Measurements from ENCODE around the gene SNAP91. TPM values are rescaled to one million over a fixed set of nuclear protein-coding genes. Genes with fewer than 3 reads are reported as not detected.

Gene SNAP91
- total RNA-seq, 2 experiments from 2014 or later: not detected

- H3K36me3 Mint-ChIP-seq: no peaks in the 10 kb centered on the region
- ChIA-PET CTCF (interaction anchor here (0.6 to 1.8 kb wide), 8 partner anchors 14 to 1708 kb away, joined by 3 to 10 read pairs (median 4); partner anchors contain the start of gene CEP162), POLR2A (no interaction called here)
- no peaks in the 10 kb centered on the region for H3K9me3 Mint-ChIP-seq
- H3K4me1 Mint-ChIP-seq (ENCODE audit: low read depth): no peaks in the 10 kb centered on the region
- no peaks in the 10 kb centered on the region for H3K27me3 Mint-ChIP-seq
- no peak for DNase-seq
- intact Hi-C loops (cut with micrococcal nuclease): loop anchor here (5.0 to 10.0 kb wide), 2 partner anchors 607 to 1709 kb away; no protein-coding TSS in a partner anchor
- H3K4me3 Mint-ChIP-seq: no peak overlapping the region
- no peak overlapping the region for H3K27ac Mint-ChIP-seq
Measured at GRCh38 chr6:83615025-83615999, 93.6 kb downstream of the SNAP91 start.

GRCh38 chr6:83613378-83613777 is 95.5 kb downstream of the SNAP91 start:
- H3K9me3 Mint-ChIP-seq: no peaks in the 10 kb centered on the region
- no peaks in the 10 kb centered on the region for H3K27me3 Mint-ChIP-seq
- no peaks in the 10 kb centered on the region for H3K36me3 Mint-ChIP-seq
- POLR2A ChIA-PET: no interaction called here
- H3K4me3 Mint-ChIP-seq: no peak overlapping the region
- H3K27ac Mint-ChIP-seq: no peak overlapping the region
- no peaks in the 10 kb centered on the region for H3K4me1 Mint-ChIP-seq (ENCODE audit: low read depth)
- intact Hi-C loops (cut with micrococcal nuclease): loop anchor here (10.0 kb wide), 1 partner anchor 1711 kb away; no protein-coding TSS in a partner anchor
- DNase-seq: no peak
- CTCF ChIA-PET: no interaction called here

- Mint-ChIP-seq H3K9me3 (no peaks in the 10 kb centered on the region), H3K4me3 (no peak overlapping the region), H3K4me1 (ENCODE audit: low read depth) (no peaks in the 10 kb centered on the region), H3K36me3 (no peaks in the 10 kb centered on the region), H3K27me3 (no peaks in the 10 kb centered on the region), H3K27ac (no peak overlapping the region)
- intact Hi-C loops (cut with micrococcal nuclease): no loop called here
- DNase-seq: no peak
- ChIA-PET CTCF (interaction anchor here (0.6 kb wide), 1 partner anchor 394 kb away, joined by 3 read pairs; no protein-coding TSS in a partner anchor), POLR2A (no interaction called here)
Measured at GRCh38 chr6:83609248-83609647, 99.7 kb downstream of the SNAP91 start.

- Mint-ChIP-seq H3K36me3 (no peaks in the 10 kb centered on the region), H3K27ac (no peak overlapping the region), H3K27me3 (no peaks in the 10 kb centered on the region), H3K9me3 (no peaks in the 10 kb centered on the region), H3K4me1 (ENCODE audit: low read depth) (no peaks in the 10 kb centered on the region), H3K4me3 (no peak overlapping the region)
- DNase-seq: no peak
- POLR2A ChIA-PET: no interaction called here
- CTCF ChIA-PET: no interaction called here
- intact Hi-C loops (cut with micrococcal nuclease): no loop called here
Measured at GRCh38 chr6:83605517-83605916, 103.4 kb downstream of the SNAP91 start.

GRCh38 chr6:83603551-83603950 is 105.3 kb downstream of the SNAP91 start:
- DNase-seq: no peak
- ChIA-PET CTCF (no interaction called here), POLR2A (no interaction called here)
- H3K27ac Mint-ChIP-seq: no peak overlapping the region
- no peaks in the 10 kb centered on the region for H3K9me3 Mint-ChIP-seq
- H3K27me3 Mint-ChIP-seq: no peaks in the 10 kb centered on the region
- no peaks in the 10 kb centered on the region for H3K36me3 Mint-ChIP-seq
- intact Hi-C loops (cut with micrococcal nuclease): no loop called here
- no peak overlapping the region for H3K4me3 Mint-ChIP-seq
- H3K4me1 Mint-ChIP-seq (ENCODE audit: low read depth): no peaks in the 10 kb centered on the region

- intact Hi-C loops (cut with micrococcal nuclease): no loop called here
- Mint-ChIP-seq H3K9me3 (no peaks in the 10 kb centered on the region), H3K4me1 (ENCODE audit: low read depth) (no peaks in the 10 kb centered on the region)
Measured at GRCh38 chr6:83601119-83601518, 107.8 kb downstream of the SNAP91 start.

GRCh38 chr6:83600459-83600858 is 108.4 kb downstream of the SNAP91 start:
- Mint-ChIP-seq H3K36me3 (no peaks in the 10 kb centered on the region), H3K4me3 (no peak overlapping the region), H3K27me3 (no peaks in the 10 kb centered on the region), H3K4me1 (ENCODE audit: low read depth) (no peaks in the 10 kb centered on the region), H3K27ac (no peak overlapping the region), H3K9me3 (no peaks in the 10 kb centered on the region)
- ChIA-PET POLR2A (no interaction called here), CTCF (no interaction called here)
- intact Hi-C loops (cut with micrococcal nuclease): no loop called here
- DNase-seq: no peak

More at GRCh38 chr6:83601119-83601518, 107.8 kb downstream of the SNAP91 start:
- H3K4me3 Mint-ChIP-seq: no peak overlapping the region
- ChIA-PET CTCF (no interaction called here), POLR2A (no interaction called here)
- DNase-seq: no peak
- H3K27me3 Mint-ChIP-seq: no peaks in the 10 kb centered on the region
- no peak overlapping the region for H3K27ac Mint-ChIP-seq
- no peaks in the 10 kb centered on the region for H3K36me3 Mint-ChIP-seq

- ChIA-PET POLR2A (no interaction called here), CTCF (no interaction called here)
- H3K27me3 Mint-ChIP-seq: no peaks in the 10 kb centered on the region
- H3K36me3 Mint-ChIP-seq: no peaks in the 10 kb centered on the region
- H3K9me3 Mint-ChIP-seq: no peaks in the 10 kb centered on the region
- no peak overlapping the region for H3K4me3 Mint-ChIP-seq
- H3K4me1 Mint-ChIP-seq (ENCODE audit: low read depth): peaks cover 2% of the 10 kb centered on the region
- DNase-seq: no peak
- intact Hi-C loops (cut with micrococcal nuclease): no loop called here
- H3K27ac Mint-ChIP-seq: no peak overlapping the region
Measured at GRCh38 chr6:83597511-83597910, 111.4 kb downstream of the SNAP91 start.

GRCh38 chr6:83597051-83597450 is 111.8 kb downstream of the SNAP91 start:
- H3K4me1 Mint-ChIP-seq (ENCODE audit: low read depth): peaks cover 2% of the 10 kb centered on the region
- ChIA-PET CTCF (no interaction called here), POLR2A (no interaction called here)
- H3K27ac Mint-ChIP-seq: no peak overlapping the region
- intact Hi-C loops (cut with micrococcal nuclease): no loop called here
- H3K27me3 Mint-ChIP-seq: no peaks in the 10 kb centered on the region
- H3K9me3 Mint-ChIP-seq: no peaks in the 10 kb centered on the region
- H3K4me3 Mint-ChIP-seq: no peak overlapping the region
- DNase-seq: no peak
- no peaks in the 10 kb centered on the region for H3K36me3 Mint-ChIP-seq

GRCh38 chr6:83594941-83595340 is 114.0 kb downstream of the SNAP91 start:
- no peaks in the 10 kb centered on the region for H3K9me3 Mint-ChIP-seq
- intact Hi-C loops (cut with micrococcal nuclease): no loop called here
- DNase-seq: no peak
- H3K27ac Mint-ChIP-seq: no peak overlapping the region
- POLR2A ChIA-PET: no interaction called here
- H3K27me3 Mint-ChIP-seq: no peaks in the 10 kb centered on the region
- no peaks in the 10 kb centered on the region for H3K36me3 Mint-ChIP-seq
- no peak overlapping the region for H3K4me3 Mint-ChIP-seq
- CTCF ChIA-PET: no interaction called here
- H3K4me1 Mint-ChIP-seq (ENCODE audit: low read depth): peaks cover 2% of the 10 kb centered on the region

GRCh38 chr6:83593395-83593785 is 115.5 kb downstream of the SNAP91 start:
- CTCF ChIA-PET: interaction anchor here (0.8 kb wide), 1 partner anchor 21 kb away, joined by 4 read pairs; no protein-coding TSS in a partner anchor
- intact Hi-C loops (cut with micrococcal nuclease): no loop called here

GRCh38 chr6:83592770-83593394 is 116.0 kb downstream of the SNAP91 start:
- no peaks in the 10 kb centered on the region for H3K9me3 Mint-ChIP-seq
- no peak for DNase-seq
- H3K27ac Mint-ChIP-seq: no peak overlapping the region
- intact Hi-C loops (cut with micrococcal nuclease): no loop called here
- ChIA-PET POLR2A (no interaction called here), CTCF (no interaction called here)
- no peaks in the 10 kb centered on the region for H3K27me3 Mint-ChIP-seq
- no peak overlapping the region for H3K4me3 Mint-ChIP-seq
- H3K36me3 Mint-ChIP-seq: no peaks in the 10 kb centered on the region
- peaks cover 2% of the 10 kb centered on the region for H3K4me1 Mint-ChIP-seq (ENCODE audit: low read depth)

More at GRCh38 chr6:83593395-83593785, 115.5 kb downstream of the SNAP91 start:
- POLR2A ChIA-PET: no interaction called here
- H3K4me3 Mint-ChIP-seq: no peak overlapping the region
- no peak overlapping the region for H3K27ac Mint-ChIP-seq
- H3K9me3 Mint-ChIP-seq: no peaks in the 10 kb centered on the region
- H3K36me3 Mint-ChIP-seq: no peaks in the 10 kb centered on the region
- no peaks in the 10 kb centered on the region for H3K27me3 Mint-ChIP-seq
- peaks cover 2% of the 10 kb centered on the region for H3K4me1 Mint-ChIP-seq (ENCODE audit: low read depth)
- DNase-seq: no peak

All from activated CD4-positive, alpha-beta memory T cell treated with anti-CD3 and anti-CD28 coated beads for 36 hours (primary cell).